Measurements from ENCODE around the gene DHX15.

DHX15 gene

GRCh38 chr4:24584211-24584850 is at the start of gene DHX15:
Gene DHX15 (minus strand): TSS chr4:24584554. CDS start chr4:24584393, 161 bp downstream.
- peak; percentile 98 for DNase-seq

GRCh38 chr4:24632011-24632410 is 47.7 kb upstream of the DHX15 start:
- DNase-seq = no peak

DNA sequence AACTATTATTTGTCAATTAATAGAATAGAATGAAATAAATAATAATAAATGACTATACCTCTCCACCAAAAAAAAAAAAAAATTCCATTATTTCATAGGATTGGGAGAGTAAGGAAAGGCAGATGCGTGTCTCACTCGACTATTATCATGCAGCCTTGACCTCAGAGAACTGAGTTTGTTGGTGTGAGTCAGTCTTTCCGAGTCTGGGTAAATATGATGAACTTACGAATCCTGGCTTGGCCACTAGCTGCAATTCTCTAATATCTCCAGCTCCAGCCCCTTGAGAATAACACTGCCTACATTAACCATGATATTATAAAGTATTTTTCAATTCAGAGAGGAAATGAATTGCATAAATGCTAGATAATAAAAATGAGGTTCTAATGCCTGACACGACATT is 46.6 kb upstream of the DHX15 start:
- no peak for DNase-seq

DNA sequence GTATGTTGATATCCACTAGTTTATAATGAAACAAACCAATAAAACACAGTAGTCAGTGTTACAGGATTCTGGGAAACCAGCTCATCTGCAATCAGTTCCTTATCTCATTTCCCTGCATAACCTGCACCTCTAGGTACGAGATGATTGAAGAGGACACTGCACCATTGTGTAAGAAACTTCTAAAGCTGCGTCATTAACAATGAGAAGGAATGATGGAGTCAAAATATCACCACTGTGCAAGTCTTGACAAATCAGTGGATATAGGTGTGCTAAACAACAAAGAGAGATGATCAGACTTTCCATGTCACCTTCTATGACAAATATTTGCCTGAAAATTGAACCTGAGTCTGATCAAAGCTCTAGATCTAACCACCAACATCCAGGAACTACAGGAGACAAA is 40.7 kb upstream of the DHX15 start:
- no peak for DNase-seq

GRCh38 chr4:24624381-24624780 is 40.0 kb upstream of the DHX15 start:
- DNase-seq = no peak

- no peak for DNase-seq
Measured at GRCh38 chr4:24622146-24622834, 37.9 kb upstream of the DHX15 start.

DNA sequence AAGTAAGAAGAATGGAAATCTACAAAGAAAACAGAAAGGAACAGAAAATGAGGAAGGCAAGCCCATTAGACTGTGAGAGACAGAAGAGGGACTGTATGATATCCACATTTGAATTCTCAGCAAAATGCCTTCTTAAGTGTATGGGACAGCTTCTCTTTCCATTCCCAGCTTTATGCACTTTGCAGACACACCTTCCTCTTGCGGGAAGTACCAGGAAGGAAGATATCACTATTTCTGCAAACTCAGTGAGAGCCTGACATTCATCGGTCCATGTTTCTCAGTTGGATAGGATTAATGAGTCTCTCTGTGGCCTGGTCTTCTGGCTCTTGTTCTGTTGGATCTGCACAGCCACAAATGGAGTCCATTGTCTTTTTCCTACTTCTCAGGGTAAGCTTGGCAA is 31.6 kb upstream of the DHX15 start:
- no peak for DNase-seq

DNA sequence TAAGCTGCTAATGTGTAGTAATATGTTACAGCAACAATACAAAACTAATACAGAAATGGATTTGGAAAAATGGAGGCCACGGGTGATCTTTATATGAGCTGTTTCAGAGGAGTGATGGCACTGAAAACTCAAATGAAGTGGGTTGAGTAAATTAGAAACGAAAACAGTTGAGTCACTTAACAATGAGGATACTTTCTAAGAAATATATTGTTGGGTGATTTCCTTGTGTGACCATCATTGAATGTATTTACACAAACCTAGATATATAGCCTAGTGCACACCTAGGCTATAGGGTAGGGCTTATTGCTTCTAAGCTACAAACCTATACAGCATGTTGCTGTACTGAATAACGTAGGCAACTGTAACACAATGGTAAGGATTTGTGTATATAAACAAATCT is 30.5 kb upstream of the DHX15 start:
- no peak for DNase-seq

- DNase-seq = no peak
Measured at GRCh38 chr4:24613502-24613901, 29.1 kb upstream of the DHX15 start.

DNA sequence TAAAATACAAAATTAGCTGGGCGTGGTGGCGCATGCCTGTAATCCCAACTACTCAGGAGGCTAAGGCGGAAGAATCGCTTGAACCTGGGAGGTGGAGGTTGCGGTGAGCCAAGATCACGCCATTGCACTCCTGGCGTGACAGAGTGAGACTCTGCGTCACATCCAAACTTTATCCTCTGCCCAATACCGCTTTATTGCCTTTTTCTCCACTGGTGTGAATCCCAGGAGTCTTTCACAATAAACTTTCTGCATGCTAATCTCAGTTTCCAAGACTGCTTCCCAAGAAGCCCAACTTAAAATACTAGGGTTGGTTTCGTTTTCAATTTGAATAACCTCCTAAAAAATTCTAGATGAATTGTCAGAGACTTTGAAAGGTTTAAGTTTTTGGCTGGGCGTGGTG is 27.2 kb upstream of the DHX15 start:
- no peak for DNase-seq

DNA sequence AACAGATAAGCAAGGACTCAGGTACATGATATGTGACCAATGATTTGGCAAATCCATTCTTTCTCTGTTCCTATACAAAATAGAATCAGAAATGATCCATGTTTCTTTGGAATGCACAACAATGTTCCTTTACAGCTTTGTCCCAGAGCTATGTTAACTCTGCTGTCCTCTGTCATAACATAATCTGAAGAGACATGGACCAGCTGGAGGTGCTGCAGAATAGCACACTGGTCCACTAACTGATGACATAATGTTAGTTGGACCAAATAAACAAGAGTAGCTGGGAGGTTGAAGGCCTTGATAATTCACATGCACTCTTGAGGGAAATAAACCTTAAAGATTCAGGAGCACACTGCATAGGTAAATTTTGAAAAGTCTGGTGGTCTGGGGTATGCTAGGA is 23.0 kb upstream of the DHX15 start:
- no peak for DNase-seq

- DNase-seq = no peak
Measured at GRCh38 chr4:24605216-24605615, 20.9 kb upstream of the DHX15 start.

- DNase-seq = no peak
Measured at GRCh38 chr4:24604558-24605214, 20.3 kb upstream of the DHX15 start.

DNA sequence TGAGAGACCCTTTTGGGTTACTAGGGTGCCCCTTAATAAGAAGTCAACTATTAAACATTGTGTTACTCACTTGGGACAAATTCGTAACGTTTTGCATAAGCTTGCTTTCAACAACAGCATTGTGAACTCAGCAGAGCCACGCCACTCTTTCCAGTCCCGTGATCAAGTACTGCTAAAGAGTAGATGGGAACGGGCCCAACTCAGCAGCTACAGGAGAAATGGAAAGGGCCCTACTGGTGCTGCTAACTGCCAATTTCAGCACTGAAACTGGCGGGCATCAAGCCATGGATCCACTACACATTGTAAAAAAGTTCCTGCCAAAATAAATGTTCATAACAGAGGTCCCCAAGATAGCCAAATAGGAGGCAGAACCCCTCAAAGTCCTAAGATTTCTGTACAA is 19.0 kb upstream of the DHX15 start:
- DNase-seq = no peak

DNA sequence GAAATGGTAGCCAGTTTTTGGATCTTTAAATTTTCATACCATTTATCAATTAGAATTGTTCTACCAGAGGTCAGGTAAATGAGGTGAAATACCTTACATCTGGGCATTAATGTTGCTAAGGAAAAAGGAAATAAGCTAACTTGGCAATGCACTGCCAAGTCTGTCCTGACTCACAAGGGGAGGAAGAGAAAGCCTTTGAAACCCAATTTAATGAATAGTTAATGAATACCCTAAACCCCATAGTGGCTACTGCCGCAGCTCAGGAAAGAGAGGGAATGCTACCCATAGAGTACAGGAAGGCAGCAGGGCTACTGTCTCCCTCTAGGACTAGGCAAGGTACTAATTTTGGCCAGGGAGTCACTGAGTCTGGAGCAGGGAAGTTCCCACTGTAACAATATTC is 16.8 kb upstream of the DHX15 start:
- no peak for DNase-seq

DNA sequence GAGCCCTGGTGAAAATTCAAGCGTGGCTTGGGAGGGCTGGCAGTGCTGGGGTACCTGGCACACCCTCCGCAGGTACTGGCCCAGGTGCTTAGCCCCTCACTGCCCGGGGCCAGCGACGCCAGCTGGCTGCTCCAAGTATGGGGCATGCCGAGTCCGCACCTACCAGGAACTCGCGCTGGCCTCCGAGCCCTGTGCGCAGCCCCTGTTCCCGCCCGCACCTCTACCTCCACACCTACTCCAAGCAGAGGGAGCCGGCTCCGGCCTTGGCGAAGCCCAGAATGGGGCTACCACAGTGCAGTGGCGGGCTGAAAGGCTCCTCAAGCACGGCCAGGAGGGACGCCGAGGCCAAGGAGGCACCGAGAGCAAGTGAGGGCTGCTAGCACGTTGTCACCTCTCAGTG is 14.9 kb upstream of the DHX15 start:
- no peak for DNase-seq

DNA sequence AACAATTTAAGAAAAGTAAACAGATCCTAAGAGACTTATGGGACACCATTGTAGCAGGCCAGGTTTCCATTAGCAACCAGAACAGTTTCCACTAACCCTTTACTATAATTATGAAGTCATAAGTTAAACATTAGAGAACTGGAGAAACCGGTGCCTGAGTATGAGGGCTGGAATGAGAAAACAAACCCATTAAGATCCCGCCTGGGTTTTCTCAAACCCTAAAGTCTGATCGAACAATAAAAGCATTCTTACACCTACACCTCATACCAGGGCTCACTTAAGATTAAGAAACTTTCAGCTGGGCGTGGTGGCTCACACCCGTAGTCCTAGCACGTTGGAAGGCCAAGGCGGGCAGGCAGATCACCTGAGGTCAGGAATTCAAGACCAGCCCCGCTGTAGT is 13.7 kb upstream of the DHX15 start:
- DNase-seq = no peak

DNA sequence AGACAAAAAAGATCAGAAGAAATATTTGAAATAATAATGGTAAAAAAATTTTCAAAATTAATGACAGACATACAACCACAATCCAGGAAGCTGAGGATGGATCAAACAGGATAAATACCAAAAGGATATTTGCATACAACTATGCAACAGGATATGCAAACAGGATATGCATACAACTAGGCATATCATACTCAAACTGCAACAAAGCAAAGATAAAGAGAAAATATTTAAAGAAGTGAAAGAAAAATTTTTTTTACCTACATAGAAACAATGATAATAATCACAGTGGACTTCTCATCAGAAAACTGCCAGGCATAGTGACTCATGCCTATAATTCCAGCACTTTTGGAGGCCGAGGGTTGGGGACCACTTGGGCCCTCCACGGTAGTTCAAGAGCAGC is 11.3 kb upstream of the DHX15 start:
- no peak for DNase-seq

GRCh38 chr4:24594887-24595286 is 10.5 kb upstream of the DHX15 start:
- no peak for DNase-seq

DNA sequence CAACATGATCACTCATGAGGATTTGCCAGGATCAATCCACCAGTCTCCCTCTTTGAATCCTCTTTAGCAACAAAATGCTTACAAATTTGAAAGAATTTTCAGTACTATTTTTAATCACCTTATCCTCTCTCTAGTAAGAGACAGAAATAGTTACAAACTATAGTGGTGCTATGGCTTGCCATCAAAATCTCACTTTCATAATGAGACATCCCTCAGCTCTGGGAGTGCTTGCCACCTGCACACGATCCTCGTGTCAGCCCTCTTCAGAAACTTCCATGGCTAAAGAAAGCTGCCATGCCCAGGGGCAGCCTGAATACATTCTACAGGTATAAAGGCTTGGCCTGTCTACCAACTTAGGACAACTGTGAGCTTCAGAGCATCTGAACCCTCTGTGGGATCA is 5.1 kb upstream of the DHX15 start:
- DNase-seq = no peak

DNA sequence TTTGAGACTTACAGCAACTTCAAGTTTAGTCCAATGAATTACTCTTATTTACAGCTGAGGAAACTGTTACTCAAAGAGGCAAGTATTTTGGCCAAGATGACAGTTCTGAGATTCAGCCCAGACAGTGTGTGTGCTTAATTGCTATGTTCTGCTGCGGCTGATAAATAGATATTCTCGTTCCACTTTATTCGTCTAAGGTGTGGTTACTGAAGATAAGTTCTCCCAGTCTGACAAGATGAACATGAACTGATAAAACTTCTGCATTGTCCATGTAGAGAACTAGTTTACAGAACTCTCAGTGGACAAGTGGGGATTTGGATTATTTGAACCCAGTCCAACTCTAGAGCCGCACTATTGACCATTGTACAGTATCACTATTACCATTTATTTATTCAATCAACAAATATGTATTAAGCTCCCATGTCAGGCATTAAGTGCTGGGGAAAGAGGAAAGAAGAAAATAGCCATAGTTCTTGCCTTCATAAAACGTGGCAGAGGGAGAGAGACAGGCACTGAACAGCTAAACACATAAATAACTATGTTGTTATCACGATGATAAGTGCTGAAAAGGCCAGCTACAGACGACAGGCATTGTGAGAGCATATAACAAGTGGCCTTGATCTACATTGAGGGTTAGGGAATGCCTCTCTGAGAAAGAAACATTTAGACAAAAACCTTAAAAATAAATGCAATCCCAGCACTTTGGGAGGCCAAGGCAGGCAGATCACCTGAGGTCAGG is 4.0 kb upstream of the DHX15 start:
- no peak for DNase-seq

GRCh38 chr4:24583451-24584210 is 723 bp downstream of the DHX15 start:
- DNase-seq = peak; percentile 60 to 74

- DNase-seq = no peak
Measured at GRCh38 chr4:24582235-24582832, 2.0 kb downstream of the DHX15 start.
